Neural cell (in vitro differentiated cells): ENCODE results near the gene ATF7IP2. TPM values are rescaled to one million over a fixed set of nuclear protein-coding genes. Genes with fewer than 3 reads are reported as not detected.

ENCODE experiments used
- H2AFZ ChIP-seq: fragments of 200-600, 300-800 bp; sonication (generic), shearing (Covaris generic); 2 replicates; pipeline ENCODE4 v1.6.0; 2014; ENCODE audit warnings: low read depth, mild to moderate bottlenecking, antibody characterized with exemption, low read length, moderate library complexity
- H3F3A ChIP-seq: fragments of 200-600 bp; shearing (Covaris generic); 2 replicates; pipeline ENCODE4 v1.6.1; 2016; ENCODE audit warnings: mild to moderate bottlenecking, moderate library complexity, mixed read lengths, antibody characterized with exemption, low read length; ENCODE audit not compliant: insufficient read depth, poor library complexity, severe bottlenecking
- H3K27ac ChIP-seq: fragments of 200-600, 300-800 bp; sonication (generic), shearing (Covaris generic); 2 replicates; pipeline ENCODE4 v1.5.1; 2014; ENCODE audit warnings: mild to moderate bottlenecking, low read length, moderate library complexity
- H3K27me3 ChIP-seq: fragments of 300-800, 200-600 bp; sonication (generic), shearing (Covaris generic); 2 replicates; pipeline ENCODE4 v1.6.0; 2014; ENCODE audit warnings: mild to moderate bottlenecking, low read depth, low read length, moderate library complexity; ENCODE audit not compliant: insufficient read depth
- H3K36me3 ChIP-seq: fragments of 300-800, 200-600 bp; sonication (generic), shearing (Covaris generic); 2 replicates; pipeline ENCODE4 v1.5.1; 2014; ENCODE audit warnings: mild to moderate bottlenecking, antibody characterized with exemption, low read length, moderate library complexity; ENCODE audit not compliant: insufficient read depth
- H3K4me2 ChIP-seq: fragments of 300-800, 200-600 bp; sonication (generic), shearing (Covaris generic); 2 replicates; pipeline ENCODE4 v1.6.0; 2014; ENCODE audit warnings: mild to moderate bottlenecking, low read length
- H3K4me3 ChIP-seq: fragments of 300-800, 200-600 bp; sonication (generic), shearing (Covaris generic); 2 replicates; pipeline ENCODE4 v1.5.1; 2014; ENCODE audit warnings: mild to moderate bottlenecking, low read length, moderate library complexity
- H3K79me2 ChIP-seq: fragments of 200-600 bp; shearing (Covaris generic); replicated peaks from 2 replicates; pipeline ENCODE4 v1.6.0; 2014; ENCODE audit warnings: mild to moderate bottlenecking, low read length, moderate library complexity; ENCODE audit not compliant: insufficient read depth
- H3K9ac ChIP-seq: fragments of 300-800, 200-600 bp; sonication (generic), shearing (Covaris generic); 2 replicates; pipeline ENCODE4 v1.6.1; 2016; ENCODE audit warnings: mild to moderate bottlenecking, low read length, mixed read lengths
- H3K9me2 ChIP-seq: fragments of 200-600 bp; shearing (Covaris generic); 2 replicates; pipeline ENCODE4 v1.6.1; 2016; ENCODE audit warnings: mild to moderate bottlenecking, low read length, mixed read lengths; ENCODE audit not compliant: insufficient read depth
- H3K9me3 ChIP-seq: fragments of 200-600, 300-800 bp; sonication (generic), shearing (Covaris generic); 2 replicates; pipeline ENCODE4 v1.6.1; 2016; ENCODE audit warnings: mild to moderate bottlenecking, mixed run types, low read length, moderate library complexity, mixed read lengths
- H4K20me1 ChIP-seq: fragments of 200-600 bp; shearing (Covaris generic); 2 replicates; pipeline ENCODE4 v1.6.1; 2016; ENCODE audit warnings: mild to moderate bottlenecking, mixed run types; ENCODE audit not compliant: insufficient read depth
- EP300 ChIP-seq: fragments of 450-650 bp; conservative IDR thresholded peaks from 2 replicates; pipeline ENCODE4 v1.6.1; 2014; ENCODE audit warnings: antibody characterized with exemption, mild to moderate bottlenecking, moderate library complexity; ENCODE audit not compliant: poor library complexity, severe bottlenecking
- EZH2 ChIP-seq: fragments of 200-600, 300-800 bp; shearing (Covaris generic), sonication (generic); IDR thresholded peaks from 2 replicates; pipeline ENCODE4 v1.6.1; 2014; ENCODE audit warnings: antibody characterized with exemption, low read length, borderline replicate concordance, mild to moderate bottlenecking; ENCODE audit not compliant: insufficient read depth, poor library complexity, severe bottlenecking
- MXI1 ChIP-seq: fragments of 450-650 bp; conservative IDR thresholded peaks from 2 replicates; pipeline ENCODE4 v1.6.1; 2014; ENCODE audit warnings: antibody characterized with exemption, mild to moderate bottlenecking; ENCODE audit not compliant: poor library complexity, severe bottlenecking
- POLR2AphosphoS5 ChIP-seq: IDR thresholded peaks from 2 replicates; pipeline ENCODE4 v1.6.1; 2012
- RAD21 ChIP-seq: fragments of 450-650 bp; conservative IDR thresholded peaks from 2 replicates; pipeline ENCODE4 v1.6.1; 2014; ENCODE audit warnings: antibody characterized with exemption, mild to moderate bottlenecking, moderate library complexity
- SMC3 ChIP-seq: fragments of 450-650 bp; conservative IDR thresholded peaks from 2 replicates; pipeline ENCODE4 v1.6.1; 2014; ENCODE audit warnings: antibody characterized with exemption, mild to moderate bottlenecking, moderate library complexity; ENCODE audit not compliant: poor library complexity
- TAF1 ChIP-seq: IDR thresholded peaks from 2 replicates; pipeline ENCODE4 v1.6.1; 2012; ENCODE audit warnings: low read depth
- polyA plus RNA-seq: library from polyadenylated mRNA; depleted of rRNA; stranded (reverse); fragments of >200 nt; gene quantifications from 2 replicates; pipeline ENCODE4 v1.2.3, GENCODE V29; 2014
- TF ChIP-seq, protein P1 (sequence below): IDR thresholded peaks from 2 replicates; pipeline ENCODE4 v1.6.1; 2012; ENCODE audit warnings: borderline replicate concordance
- TF ChIP-seq, protein P2 (sequence below): fragments of 450-650 bp; IDR thresholded peaks from 2 replicates; pipeline ENCODE4 v1.5.1; 2014; ENCODE audit warnings: antibody characterized with exemption, mild to moderate bottlenecking, moderate library complexity; ENCODE audit not compliant: poor library complexity, severe bottlenecking

Gene ATF7IP2
- polyA plus RNA-seq, 1 donor from 2014 or later = 20.9 TPM

GRCh38 chr16:10519929-10520868 lies 134.3 kb downstream of the ATF7IP2 start:
- no peaks in the 10 kb centered on the region for H3K27me3 ChIP-seq
- H3K27ac ChIP-seq = no peak overlapping the region
- H4K20me1 ChIP-seq = no peaks in the 10 kb centered on the region
- no peak overlapping the region for H3K4me3 ChIP-seq
- no peak overlapping the region for H3K9ac ChIP-seq
- H3F3A ChIP-seq = no peaks in the 10 kb centered on the region
- H3K4me2 ChIP-seq = no peak overlapping the region
- H2AFZ ChIP-seq = no peak overlapping the region
- no peaks in the 10 kb centered on the region for H3K79me2 ChIP-seq
- H3K9me3 ChIP-seq = no peaks in the 10 kb centered on the region
- H3K36me3 ChIP-seq = no peaks in the 10 kb centered on the region
- H3K9me2 ChIP-seq = no peaks in the 10 kb centered on the region
- TF ChIP-seq SMC3 = no peak
- no peak for TF ChIP-seq RAD21
- TF ChIP-seq, protein P1, sequence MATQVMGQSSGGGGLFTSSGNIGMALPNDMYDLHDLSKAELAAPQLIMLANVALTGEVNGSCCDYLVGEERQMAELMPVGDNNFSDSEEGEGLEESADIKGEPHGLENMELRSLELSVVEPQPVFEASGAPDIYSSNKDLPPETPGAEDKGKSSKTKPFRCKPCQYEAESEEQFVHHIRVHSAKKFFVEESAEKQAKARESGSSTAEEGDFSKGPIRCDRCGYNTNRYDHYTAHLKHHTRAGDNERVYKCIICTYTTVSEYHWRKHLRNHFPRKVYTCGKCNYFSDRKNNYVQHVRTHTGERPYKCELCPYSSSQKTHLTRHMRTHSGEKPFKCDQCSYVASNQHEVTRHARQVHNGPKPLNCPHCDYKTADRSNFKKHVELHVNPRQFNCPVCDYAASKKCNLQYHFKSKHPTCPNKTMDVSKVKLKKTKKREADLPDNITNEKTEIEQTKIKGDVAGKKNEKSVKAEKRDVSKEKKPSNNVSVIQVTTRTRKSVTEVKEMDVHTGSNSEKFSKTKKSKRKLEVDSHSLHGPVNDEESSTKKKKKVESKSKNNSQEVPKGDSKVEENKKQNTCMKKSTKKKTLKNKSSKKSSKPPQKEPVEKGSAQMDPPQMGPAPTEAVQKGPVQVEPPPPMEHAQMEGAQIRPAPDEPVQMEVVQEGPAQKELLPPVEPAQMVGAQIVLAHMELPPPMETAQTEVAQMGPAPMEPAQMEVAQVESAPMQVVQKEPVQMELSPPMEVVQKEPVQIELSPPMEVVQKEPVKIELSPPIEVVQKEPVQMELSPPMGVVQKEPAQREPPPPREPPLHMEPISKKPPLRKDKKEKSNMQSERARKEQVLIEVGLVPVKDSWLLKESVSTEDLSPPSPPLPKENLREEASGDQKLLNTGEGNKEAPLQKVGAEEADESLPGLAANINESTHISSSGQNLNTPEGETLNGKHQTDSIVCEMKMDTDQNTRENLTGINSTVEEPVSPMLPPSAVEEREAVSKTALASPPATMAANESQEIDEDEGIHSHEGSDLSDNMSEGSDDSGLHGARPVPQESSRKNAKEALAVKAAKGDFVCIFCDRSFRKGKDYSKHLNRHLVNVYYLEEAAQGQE = no peak
- no peak for TF ChIP-seq MXI1
- no peak for TF ChIP-seq EP300
- TF ChIP-seq EZH2 = no peak
- TF ChIP-seq POLR2AphosphoS5 = no peak
- TF ChIP-seq, protein P2, sequence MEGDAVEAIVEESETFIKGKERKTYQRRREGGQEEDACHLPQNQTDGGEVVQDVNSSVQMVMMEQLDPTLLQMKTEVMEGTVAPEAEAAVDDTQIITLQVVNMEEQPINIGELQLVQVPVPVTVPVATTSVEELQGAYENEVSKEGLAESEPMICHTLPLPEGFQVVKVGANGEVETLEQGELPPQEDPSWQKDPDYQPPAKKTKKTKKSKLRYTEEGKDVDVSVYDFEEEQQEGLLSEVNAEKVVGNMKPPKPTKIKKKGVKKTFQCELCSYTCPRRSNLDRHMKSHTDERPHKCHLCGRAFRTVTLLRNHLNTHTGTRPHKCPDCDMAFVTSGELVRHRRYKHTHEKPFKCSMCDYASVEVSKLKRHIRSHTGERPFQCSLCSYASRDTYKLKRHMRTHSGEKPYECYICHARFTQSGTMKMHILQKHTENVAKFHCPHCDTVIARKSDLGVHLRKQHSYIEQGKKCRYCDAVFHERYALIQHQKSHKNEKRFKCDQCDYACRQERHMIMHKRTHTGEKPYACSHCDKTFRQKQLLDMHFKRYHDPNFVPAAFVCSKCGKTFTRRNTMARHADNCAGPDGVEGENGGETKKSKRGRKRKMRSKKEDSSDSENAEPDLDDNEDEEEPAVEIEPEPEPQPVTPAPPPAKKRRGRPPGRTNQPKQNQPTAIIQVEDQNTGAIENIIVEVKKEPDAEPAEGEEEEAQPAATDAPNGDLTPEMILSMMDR = no peak

GRCh38 chr16:10520869-10521578 lies 135.2 kb downstream of the ATF7IP2 start:
- Histone ChIP-seq H3K4me3 (no peak overlapping the region), H3K9me3 (no peaks in the 10 kb centered on the region), H2AFZ (no peak overlapping the region), H3K9ac (no peak overlapping the region), H3K27ac (no peak overlapping the region), H3K4me2 (no peak overlapping the region), H3K79me2 (no peaks in the 10 kb centered on the region), H3F3A (no peaks in the 10 kb centered on the region), H3K36me3 (no peaks in the 10 kb centered on the region), H3K27me3 (no peaks in the 10 kb centered on the region), H4K20me1 (no peaks in the 10 kb centered on the region), H3K9me2 (no peaks in the 10 kb centered on the region)
- TF ChIP-seq, protein P1 = no peak
- TF ChIP-seq SMC3 (no peak), POLR2AphosphoS5 (no peak), EP300 (no peak), RAD21 (no peak), EZH2 (no peak), TAF1 (no peak), MXI1 (no peak)
- TF ChIP-seq, protein P2 = no peak
